ENCODE measurements around the gene RETN.
A peak's percentile ranks its signal among the peaks of the same experiment; 100 is the strongest.

The RETN gene

GRCh38 chr19:7636691-7637373 lies 32.0 kb upstream of the RETN start, which contains the start of gene STXBP2:
TSS of gene STXBP2 (plus strand) at chr19:7637110. CDS start at chr19:7637150, 40 bp downstream.
- DNase-seq (ENCODE audit: extremely low read depth, insufficient read length), result peak; percentile 89
- H3K36me3 ChIP-seq (ENCODE audit: control insufficient read depth, insufficient read depth, low read length), result peaks cover 6% of the 10 kb centered on the region
- no peaks in the 10 kb centered on the region for H3K27me3 ChIP-seq (replicated peaks; ENCODE audit: control insufficient read depth, insufficient read depth, low read length)
- H3K4me3 ChIP-seq (replicated peaks; ENCODE audit: low read depth, low read length), result peak within 1 kb of the TSS; percentile 90
- TF ChIP-seq CTCF (IDR thresholded peaks at IDR 0.05; ENCODE audit: insufficient read depth, low read length, poor library complexity, severe bottlenecking), result no peak

GRCh38 chr19:7637374-7638256 lies 31.2 kb upstream of the RETN start:
- DNase-seq (ENCODE audit: extremely low read depth, insufficient read length), result peak; percentile 55
- peak overlapping the region; percentile 90 for H3K4me3 ChIP-seq (replicated peaks; ENCODE audit: low read depth, low read length)
- H3K36me3 ChIP-seq (ENCODE audit: control insufficient read depth, insufficient read depth, low read length), result peaks cover 11% of the 10 kb centered on the region
- H3K27me3 ChIP-seq (replicated peaks; ENCODE audit: control insufficient read depth, insufficient read depth, low read length), result no peaks in the 10 kb centered on the region
- no peak for TF ChIP-seq CTCF (IDR thresholded peaks at IDR 0.05; ENCODE audit: insufficient read depth, low read length, poor library complexity, severe bottlenecking)

- Histone ChIP-seq H3K36me3 (ENCODE audit: control insufficient read depth, insufficient read depth, low read length) (peaks cover 12% of the 10 kb centered on the region), H3K4me3 (replicated peaks; ENCODE audit: low read depth, low read length) (no peak overlapping the region), H3K27me3 (replicated peaks; ENCODE audit: control insufficient read depth, insufficient read depth, low read length) (no peaks in the 10 kb centered on the region)
- no peak for DNase-seq (ENCODE audit: extremely low read depth, insufficient read length)
- no peak for TF ChIP-seq CTCF (IDR thresholded peaks at IDR 0.05; ENCODE audit: insufficient read depth, low read length, poor library complexity, severe bottlenecking)
These were observed 29.9 kb upstream of the RETN start for GRCh38 chr19:7638802-7639465.

- DNase-seq (ENCODE audit: extremely low read depth, insufficient read length), result no peak
- Histone ChIP-seq H3K4me3 (replicated peaks; ENCODE audit: low read depth, low read length) (no peak overlapping the region), H3K36me3 (ENCODE audit: control insufficient read depth, insufficient read depth, low read length) (peaks cover 14% of the 10 kb centered on the region), H3K27me3 (replicated peaks; ENCODE audit: control insufficient read depth, insufficient read depth, low read length) (no peaks in the 10 kb centered on the region)
- no peak for TF ChIP-seq CTCF (IDR thresholded peaks at IDR 0.05; ENCODE audit: insufficient read depth, low read length, poor library complexity, severe bottlenecking)
These were observed 28.9 kb upstream of the RETN start for GRCh38 chr19:7639863-7640348.

- Histone ChIP-seq H3K36me3 (ENCODE audit: control insufficient read depth, insufficient read depth, low read length) (peaks cover 17% of the 10 kb centered on the region), H3K4me3 (replicated peaks; ENCODE audit: low read depth, low read length) (no peak overlapping the region), H3K27me3 (replicated peaks; ENCODE audit: control insufficient read depth, insufficient read depth, low read length) (no peaks in the 10 kb centered on the region)
- DNase-seq (ENCODE audit: extremely low read depth, insufficient read length), result no peak
- no peak for TF ChIP-seq CTCF (IDR thresholded peaks at IDR 0.05; ENCODE audit: insufficient read depth, low read length, poor library complexity, severe bottlenecking)
These were observed 28.0 kb upstream of the RETN start for GRCh38 chr19:7640803-7641202.

All from GM06990 (cell line).